Testis (tissue), 3 donors: ENCODE data around the gene ULK4. TPM values are rescaled to one million over a fixed set of nuclear protein-coding genes. Genes with fewer than 3 reads are reported as not detected.
"Not testable (repeated sequence)": the region's sequence is repeated elsewhere in the genome, so short reads cannot be mapped to it uniquely, and the experiment has no call there.

Experiments used
- DNase-seq: peaks from one replicate; pipeline ENCODE4 v3.0.0-alpha.2; 2019
- H3K27ac ChIP-seq, 2 donors: fragments of 200-600 bp; sonication (generic); one replicate each; pipeline ENCODE4 v1.5.1; 2019
- H3K27me3 ChIP-seq: fragments of 200-600 bp; sonication (generic); one replicate; pipeline ENCODE4 v1.5.1; 2019
- H3K36me3 ChIP-seq: fragments of 200-600 bp; sonication (generic); one replicate; pipeline ENCODE4 v1.5.1; 2017; ENCODE audit warnings: low read depth; ENCODE audit errors: missing control alignments
- H3K4me1 ChIP-seq: fragments of 200-600 bp; sonication (generic); one replicate; pipeline ENCODE4 v1.5.1; 2019
- H3K4me3 ChIP-seq, 2 donors: fragments of 200-600 bp; sonication (generic); one replicate each; pipeline ENCODE4 v1.5.1; 2017 to 2019
- H3K9me3 ChIP-seq: fragments of 200-600 bp; sonication (generic); one replicate; pipeline ENCODE4 v1.5.1; 2017
- CTCF ChIP-seq, 3 experiments: fragments of 450-650 bp in 2 of 3; fragments of 200-600 bp in 1 of 3; sonication (generic) in 1 of 3; IDR thresholded peaks; one replicate each; pipeline ENCODE4 v1.5.1; 2016 to 2019; ENCODE audit warnings: antibody characterized with exemption in 3 of 3, mild to moderate bottlenecking in 2 of 3, moderate library complexity in 1 of 3
- POLR2A ChIP-seq: fragments of 450-650 bp; IDR thresholded peaks from one replicate; pipeline ENCODE4 v1.6.1; 2017; ENCODE audit warnings: antibody characterized with exemption, mild to moderate bottlenecking, moderate library complexity
- WGBS, 2 donors: methylation state at CpG; one replicate each; pipeline ENCODE4 v1.1.5; 2018; 5-methylcytosine and 5-hydroxymethylcytosine counted together
- intact Hi-C: fragments of 100-400 bp; cut with DNase I; formaldehyde crosslinking; loops from one replicate; pipeline ENCODE4 v1.15.1; 2023; ENCODE audit warnings: low total_unique reads
- polyA plus RNA-seq: library from polyadenylated mRNA; stranded (reverse); fragments of 350-450 nt; fragmentation: Illumina TruSeq; extraction: RNeasy Lipid Tissue Mini Kit (QIAGEN cat#74804); gene quantifications from one replicate; pipeline ENCODE4 v1.2.3, GENCODE V29; 2014; ENCODE audit warnings: low read depth, low replicate concordance; ENCODE audit not compliant: insufficient read depth
- total RNA-seq, 2 donors: library from RNA; depleted of rRNA; stranded (reverse); fragments of >200 nt; gene quantifications; one replicate each; pipeline ENCODE4 v1.2.3, GENCODE V29; 2016

The ULK4 gene
- total and polyA plus RNA-seq, 3 donors from 2014 or later = 45.7 to 91.6 (median 47.4) TPM

- Histone ChIP-seq H3K9me3 (no peaks in the 10 kb centered on the region), H3K27ac (no peak overlapping the region), H3K36me3 (no peaks in the 10 kb centered on the region), H3K4me1 (peaks cover 7% of the 10 kb centered on the region), H3K4me3 (no peak overlapping the region), H3K27me3 (no peaks in the 10 kb centered on the region)
- TF ChIP-seq POLR2A (no peak), CTCF (IDR thresholded peaks at IDR 0.05) (no peak)
- intact Hi-C loops = no loop called here
- 63 to 91% methylated on average over 6 to 11 of the region's 11 CpGs for WGBS, 2 donors
- DNase-seq = no peak
Observed at GRCh38 chr3:41650406-41650805, 311.5 kb downstream of the ULK4 start.

- H3K27me3 ChIP-seq = no peaks in the 10 kb centered on the region
- no peak for DNase-seq
- intact Hi-C loops = no loop called here
Observed at GRCh38 chr3:41649129-41649739, 312.7 kb downstream of the ULK4 start.

GRCh38 chr3:41647730-41648129, 314.2 kb downstream of the ULK4 start:
- H3K4me1 ChIP-seq, H3K36me3 ChIP-seq, H3K27ac ChIP-seq, H3K9me3 ChIP-seq, H3K27me3 ChIP-seq, intact Hi-C loops, H3K4me3 ChIP-seq, DNase-seq: not testable (repeated sequence)
- WGBS, 2 donors = 86 to 96% methylated on average over 4 to 17 of the region's 17 CpGs

More at GRCh38 chr3:41649129-41649739, 312.7 kb downstream of the ULK4 start:
- H3K4me3 ChIP-seq = no peak overlapping the region
- no peaks in the 10 kb centered on the region for H3K9me3 ChIP-seq
- 93 to 98% methylated on average over 5 to 8 of the region's 8 CpGs for WGBS, 2 donors
- peaks cover 4% of the 10 kb centered on the region for H3K4me1 ChIP-seq
- H3K36me3 ChIP-seq = no peaks in the 10 kb centered on the region
- H3K27ac ChIP-seq = no peak overlapping the region
- TF ChIP-seq CTCF (IDR thresholded peaks at IDR 0.05) = no peak
- no peak for TF ChIP-seq POLR2A

GRCh38 chr3:41640076-41640475, 321.8 kb downstream of the ULK4 start:
- TF ChIP-seq CTCF (IDR thresholded peaks at IDR 0.05) = no peak
- no peak for TF ChIP-seq POLR2A
- Histone ChIP-seq H3K27me3 (no peaks in the 10 kb centered on the region), H3K4me3 (no peak overlapping the region), H3K36me3 (no peaks in the 10 kb centered on the region), H3K4me1 (no peaks in the 10 kb centered on the region), H3K27ac (no peak overlapping the region), H3K9me3 (no peaks in the 10 kb centered on the region)
- DNase-seq = no peak
- intact Hi-C loops = no loop called here
- 90 to 94% methylated on average over 4 of the region's 4 CpGs for WGBS, 2 donors

GRCh38 chr3:41638381-41638780, 323.5 kb downstream of the ULK4 start:
- no peak for TF ChIP-seq POLR2A
- TF ChIP-seq CTCF (IDR thresholded peaks at IDR 0.05) = no peak
- Histone ChIP-seq H3K9me3 (no peaks in the 10 kb centered on the region), H3K27ac (no peak overlapping the region), H3K36me3 (no peaks in the 10 kb centered on the region), H3K4me3 (no peak overlapping the region), H3K4me1 (no peaks in the 10 kb centered on the region), H3K27me3 (no peaks in the 10 kb centered on the region)
- WGBS, 2 donors = 95 to 96% methylated on average over 2 of the region's 2 CpGs
- DNase-seq = no peak
- intact Hi-C loops = no loop called here
